Upper lobe of left lung (tissue), 6 donors: ENCODE results near the gene ATXN7L1. TPM values are rescaled to one million over a fixed set of nuclear protein-coding genes. Genes with fewer than 3 reads are reported as not detected.

Experiments used
- ATAC-seq, 2 donors: fragments of 200-7000 bp; cut with Tn5 transposase; one replicate each; pipeline ENCODE4 v1.9.1; 2022; ENCODE audit warnings: mild to moderate bottlenecking in 2 of 2, moderate library complexity in 2 of 2; ENCODE audit not compliant: low FRiP score in 2 of 2
- DNase-seq, 2 donors: peaks; one replicate each; pipeline ENCODE4 v3.0.0-alpha.2; 2019 to 2020
- H3K27ac ChIP-seq, 4 donors: fragments of 200-600 bp; sonication (generic); one replicate each; pipeline ENCODE4 v1.5.1; 2016 to 2019
- H3K27me3 ChIP-seq, 4 donors: fragments of 200-600 bp; sonication (generic); one replicate each; pipeline ENCODE4 v1.5.1; 2017 to 2019
- H3K36me3 ChIP-seq, 4 donors: fragments of 200-600 bp; sonication (generic); one replicate each; pipeline ENCODE4 v1.5.1; 2016 to 2019
- H3K4me1 ChIP-seq, 4 donors: fragments of 200-600 bp; sonication (generic); one replicate each; pipeline ENCODE4 v1.5.1; 2018 to 2019
- H3K4me3 ChIP-seq, 4 donors: fragments of 200-600 bp; sonication (generic); one replicate each; pipeline ENCODE4 v1.5.1; 2017 to 2019; ENCODE audit warnings: mild to moderate bottlenecking in 2 of 4, moderate library complexity in 1 of 4
- H3K9me3 ChIP-seq, 4 donors: fragments of 200-600 bp; sonication (generic); one replicate each; pipeline ENCODE4 v1.5.1; 2018 to 2019
- EP300 ChIP-seq, 4 donors: sonication (generic); formaldehyde crosslinking; IDR thresholded peaks; one replicate each; pipeline ENCODE4 v1.5.1; 2017; ENCODE audit warnings: antibody characterized with exemption in 4 of 4, control low read depth in 2 of 4
- POLR2A ChIP-seq, 4 donors: fragments of 450-650 bp; IDR thresholded peaks; one replicate each; pipeline ENCODE4 v1.5.1; 2016 to 2017; ENCODE audit warnings: antibody characterized with exemption in 4 of 4, mild to moderate bottlenecking in 2 of 4
- POLR2AphosphoS5 ChIP-seq, 2 donors: sonication (generic); formaldehyde crosslinking; IDR thresholded peaks; one replicate each; pipeline ENCODE4 v1.5.1; 2017; ENCODE audit warnings: antibody characterized with exemption in 2 of 2
- WGBS, 2 donors: methylation state at CpG; one replicate each; pipeline ENCODE4 v1.1.5; 2017 to 2018; 5-methylcytosine and 5-hydroxymethylcytosine counted together
- total RNA-seq, 6 donors: library from RNA; depleted of rRNA in 4 of 6; stranded (reverse); fragments of >200 nt in 4 of 6; gene quantifications; one replicate each; pipeline versions ENCODE4 v1.1.0 to v1.2.1, GENCODE V29; 2016 to 2021
- TF ChIP-seq, protein P1 (sequence below), 6 experiments: fragments of 450-650 bp in 4 of 6; fragments of 200-600 bp in 2 of 6; sonication (generic) in 2 of 6; IDR thresholded peaks; one replicate each; pipeline ENCODE4 v1.5.1; 2016 to 2019; ENCODE audit warnings: antibody characterized with exemption in 6 of 6
- donor health status: DM: no; HTN: no; CAD: no; lungs with moderate emphysema.
- donor health status: DM: no; HTN: yes; CAD: no; lungs with severe emphysema.

Gene ATXN7L1
- total RNA-seq, 6 donors from 2014 or later, result 7.1 to 43.0 (median 13.4) TPM

DNA sequence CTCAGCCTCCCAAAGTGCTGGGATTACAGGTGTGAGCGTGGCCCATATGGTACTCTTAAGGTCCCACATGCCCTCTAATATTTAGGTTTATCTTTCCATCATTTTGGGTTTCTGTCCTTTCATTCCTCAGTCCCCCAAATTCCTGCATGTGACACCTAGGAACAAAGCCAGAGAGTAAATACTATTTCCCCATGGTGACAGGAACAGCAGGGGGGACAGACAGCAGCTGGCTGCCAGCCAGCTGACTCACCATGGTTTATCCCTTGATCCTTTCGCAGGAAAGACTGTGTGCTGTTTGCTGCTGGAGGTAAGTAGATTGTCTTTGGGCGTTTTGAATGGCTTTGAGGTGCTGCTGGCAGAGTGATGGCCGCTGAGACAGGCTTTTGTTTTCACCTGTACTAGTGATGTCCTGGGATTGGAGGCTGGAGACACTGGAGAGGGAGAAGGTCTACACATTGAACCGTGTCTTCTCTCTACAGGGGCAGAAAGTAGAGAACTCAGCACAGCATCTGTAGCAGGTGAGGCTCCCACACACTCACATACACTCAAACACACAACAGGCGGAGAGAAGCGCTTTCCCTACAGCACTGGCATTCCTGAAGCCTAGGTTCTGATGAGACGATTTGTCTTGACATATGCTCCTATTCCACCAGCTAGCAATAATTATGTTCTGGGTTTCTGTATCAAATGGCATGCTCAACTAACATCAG lies 211.4 kb downstream of the ATXN7L1 start:
- Histone ChIP-seq H3K9me3 (no peaks in the 10 kb centered on the region), H3K4me3 (no peak overlapping the region), H3K27ac (no peak overlapping the region), H3K27me3 (no peaks in the 10 kb centered on the region), H3K36me3 (peaks cover 0 to 27% (median 18%) of the 10 kb centered on the region in 4 donors), H3K4me1 (peaks cover 0 to 4% (median 0%) of the 10 kb centered on the region in 4 donors)
- WGBS, 2 donors, result 84 to 88% methylated on average over 7 to 8 of the region's 8 CpGs
- DNase-seq (no peak), ATAC-seq (no peak)
- TF ChIP-seq, protein P1, sequence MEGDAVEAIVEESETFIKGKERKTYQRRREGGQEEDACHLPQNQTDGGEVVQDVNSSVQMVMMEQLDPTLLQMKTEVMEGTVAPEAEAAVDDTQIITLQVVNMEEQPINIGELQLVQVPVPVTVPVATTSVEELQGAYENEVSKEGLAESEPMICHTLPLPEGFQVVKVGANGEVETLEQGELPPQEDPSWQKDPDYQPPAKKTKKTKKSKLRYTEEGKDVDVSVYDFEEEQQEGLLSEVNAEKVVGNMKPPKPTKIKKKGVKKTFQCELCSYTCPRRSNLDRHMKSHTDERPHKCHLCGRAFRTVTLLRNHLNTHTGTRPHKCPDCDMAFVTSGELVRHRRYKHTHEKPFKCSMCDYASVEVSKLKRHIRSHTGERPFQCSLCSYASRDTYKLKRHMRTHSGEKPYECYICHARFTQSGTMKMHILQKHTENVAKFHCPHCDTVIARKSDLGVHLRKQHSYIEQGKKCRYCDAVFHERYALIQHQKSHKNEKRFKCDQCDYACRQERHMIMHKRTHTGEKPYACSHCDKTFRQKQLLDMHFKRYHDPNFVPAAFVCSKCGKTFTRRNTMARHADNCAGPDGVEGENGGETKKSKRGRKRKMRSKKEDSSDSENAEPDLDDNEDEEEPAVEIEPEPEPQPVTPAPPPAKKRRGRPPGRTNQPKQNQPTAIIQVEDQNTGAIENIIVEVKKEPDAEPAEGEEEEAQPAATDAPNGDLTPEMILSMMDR (IDR thresholded peaks at IDR 0.05), result no peak
- TF ChIP-seq POLR2AphosphoS5 (IDR thresholded peaks at IDR 0.05), result no peak
- no peak for TF ChIP-seq POLR2A (IDR thresholded peaks at IDR 0.05)

DNA sequence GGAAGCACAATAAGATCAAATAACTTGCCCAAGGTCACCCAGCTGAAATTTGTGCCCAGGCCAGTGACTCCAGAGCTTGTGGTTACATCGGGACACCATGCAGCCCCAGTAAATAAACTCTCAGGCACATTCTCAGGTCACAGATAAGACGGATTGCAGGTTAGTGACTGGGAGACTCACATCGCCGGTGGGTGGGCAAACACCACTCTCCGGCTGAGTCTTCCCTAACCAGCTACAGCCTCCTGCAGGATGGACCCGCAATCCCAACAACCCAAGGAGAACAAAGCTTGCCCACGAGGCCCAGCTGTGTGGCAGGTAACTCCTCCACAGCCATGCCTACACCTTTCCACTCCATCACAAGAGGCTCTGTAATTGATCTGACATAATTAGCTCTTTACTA lies 213.4 kb downstream of the ATXN7L1 start:
- TF ChIP-seq POLR2A (IDR thresholded peaks at IDR 0.05) (no peak), POLR2AphosphoS5 (IDR thresholded peaks at IDR 0.05) (no peak), EP300 (IDR thresholded peaks at IDR 0.05) (no peak)
- TF ChIP-seq, protein P1 (IDR thresholded peaks at IDR 0.05), result no peak
- Histone ChIP-seq H3K27ac (no peak overlapping the region), H3K4me1 (peaks cover 0 to 4% (median 0%) of the 10 kb centered on the region in 4 donors), H3K4me3 (no peak overlapping the region), H3K36me3 (peaks cover 0 to 27% (median 18%) of the 10 kb centered on the region in 4 donors), H3K27me3 (no peaks in the 10 kb centered on the region), H3K9me3 (no peaks in the 10 kb centered on the region)
- ATAC-seq (no peak), DNase-seq (no peak)
- WGBS, 2 donors, result 87 to 89% methylated on average over 7 of the region's 7 CpGs

DNA sequence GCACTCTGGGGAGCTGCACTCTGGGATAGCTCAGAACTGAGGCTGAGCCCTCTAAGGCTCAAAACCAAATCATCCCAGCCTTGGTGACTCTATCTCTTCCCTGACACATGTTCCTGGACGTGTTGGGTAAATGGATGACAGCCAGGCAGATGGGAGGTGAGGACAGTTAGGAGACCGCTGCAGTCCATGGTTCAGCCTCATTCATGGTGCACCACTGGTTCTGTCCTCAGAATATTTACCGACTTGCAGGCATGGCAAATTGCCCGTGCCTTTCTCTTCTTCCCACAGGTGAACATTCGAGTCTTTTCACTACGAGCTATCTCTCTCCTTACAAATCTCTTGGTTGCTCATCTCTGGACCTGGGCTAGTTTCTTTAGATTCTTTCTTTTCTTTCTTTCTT lies 214.8 kb downstream of the ATXN7L1 start:
- WGBS, 2 donors, result 95 to 98% methylated on average over 6 of the region's 6 CpGs
- H3K9me3 ChIP-seq, result no peaks in the 10 kb centered on the region

DNA sequence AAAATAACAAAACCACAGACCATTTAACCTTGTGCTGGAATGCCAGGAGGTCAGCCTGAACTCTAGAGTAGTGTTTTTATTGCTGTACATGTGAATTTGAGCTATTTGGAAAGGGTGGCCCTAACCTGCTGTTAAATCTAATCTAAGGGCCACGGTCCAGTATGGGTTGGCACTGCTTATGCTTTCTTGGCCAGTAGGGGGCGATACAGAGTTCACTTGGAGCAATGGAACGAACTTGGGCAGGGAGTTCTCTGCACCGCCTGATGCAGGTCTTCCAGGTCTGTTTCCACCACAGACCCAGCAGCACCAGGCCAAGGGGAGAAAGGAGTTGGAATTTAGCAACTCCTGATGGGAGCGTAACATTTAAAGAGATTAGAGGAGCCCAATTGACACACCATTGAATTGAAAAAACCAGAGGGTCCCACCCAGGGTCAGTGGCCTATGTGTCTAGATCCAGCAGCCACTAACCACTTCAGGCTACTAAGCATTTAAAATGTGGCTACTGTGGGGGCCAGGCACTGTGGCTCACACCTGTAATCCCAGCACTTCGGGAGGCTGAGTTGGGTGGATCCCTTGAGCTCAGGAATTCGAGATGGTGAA lies 219.4 kb downstream of the ATXN7L1 start:
- H3K27ac ChIP-seq, result no peak overlapping the region
- peaks cover 0 to 5% (median under 1%) of the 10 kb centered on the region in 4 donors for H3K36me3 ChIP-seq
- H3K4me1 ChIP-seq, result peaks cover 11 to 15% (median 12%) of the 10 kb centered on the region in 4 donors
- no peak for TF ChIP-seq EP300 (IDR thresholded peaks at IDR 0.05)
- TF ChIP-seq, protein P1 (IDR thresholded peaks at IDR 0.05), result peak; percentile 48 to 77 (median 64)
- no peaks in the 10 kb centered on the region for H3K27me3 ChIP-seq
- no peak overlapping the region for H3K4me3 ChIP-seq
- H3K9me3 ChIP-seq, result no peaks in the 10 kb centered on the region
- DNase-seq, result peak in 1 of 2 donors; percentile 49
- peak in 1 of 2 donors; percentile 60 for ATAC-seq
- WGBS, 2 donors, result 72 to 80% methylated on average over 7 of the region's 7 CpGs

More for the DNA sequence above, 214.8 kb downstream of the ATXN7L1 start:
- DNase-seq, result no peak
- ATAC-seq, result no peak
- Histone ChIP-seq H3K4me1 (peaks cover 0 to 4% (median 0%) of the 10 kb centered on the region in 4 donors), H3K27me3 (no peaks in the 10 kb centered on the region), H3K27ac (no peak overlapping the region), H3K36me3 (peaks cover 0 to 27% (median 18%) of the 10 kb centered on the region in 4 donors), H3K4me3 (no peak overlapping the region)
- TF ChIP-seq, protein P1 (IDR thresholded peaks at IDR 0.05), result no peak
